ENCODE results near the gene FSIP1. TPM values are rescaled to one million over a fixed set of nuclear protein-coding genes. Genes with fewer than 3 reads are reported as not detected.

Gene FSIP1
- total and polyA plus RNA-seq, 5 donors: 0.16 to 0.53 (median 0.34) TPM

- H3K4me3 ChIP-seq (ENCODE audit: low read length): no peak overlapping the region
- 50% methylated on average over 10 of the region's 10 CpGs for WGBS
- DNase-seq: no peak
- no peaks in the 10 kb centered on the region for H3K9me3 ChIP-seq (ENCODE audit: control insufficient read depth, low read length)
- ATAC-seq: no peak
- H3K27me3 ChIP-seq (ENCODE audit: control insufficient read depth, insufficient read depth): no peaks in the 10 kb centered on the region
- H3K4me1 ChIP-seq (ENCODE audit: control insufficient read depth, insufficient read depth, low read length): no peaks in the 10 kb centered on the region
- no peak overlapping the region for H3K27ac ChIP-seq (ENCODE audit: low read length)
- intact Hi-C loops (cut with DNase I): loop anchor here in 2 of 4 donors (10.0 kb wide), 3 partner anchors 168 to 882 kb away; no protein-coding TSS in a partner anchor
Observed at GRCh38 chr15:39586387-39587095, 196.1 kb downstream of the FSIP1 start.

GRCh38 chr15:39585871-39586301, 196.8 kb downstream of the FSIP1 start:
- no peak overlapping the region for H3K27ac ChIP-seq (ENCODE audit: low read length)
- intact Hi-C loops (cut with DNase I): loop anchor here in 2 of 4 donors (10.0 kb wide), 3 partner anchors 169 to 881 kb away; no protein-coding TSS in a partner anchor
- no peaks in the 10 kb centered on the region for H3K9me3 ChIP-seq (ENCODE audit: control insufficient read depth, low read length)
- ATAC-seq (no peak), DNase-seq (no peak)
- H3K4me3 ChIP-seq (ENCODE audit: low read length): no peak overlapping the region
- H3K4me1 ChIP-seq (ENCODE audit: control insufficient read depth, insufficient read depth, low read length): no peaks in the 10 kb centered on the region
- WGBS: 74% methylated on average over 4 of the region's 4 CpGs
- H3K27me3 ChIP-seq (ENCODE audit: control insufficient read depth, insufficient read depth): no peaks in the 10 kb centered on the region

GRCh38 chr15:39585389-39585841, 197.2 kb downstream of the FSIP1 start:
- Histone ChIP-seq H3K27ac (ENCODE audit: low read length) (no peak overlapping the region), H3K9me3 (ENCODE audit: control insufficient read depth, low read length) (no peaks in the 10 kb centered on the region), H3K27me3 (ENCODE audit: control insufficient read depth, insufficient read depth) (no peaks in the 10 kb centered on the region), H3K4me1 (ENCODE audit: control insufficient read depth, insufficient read depth, low read length) (no peaks in the 10 kb centered on the region), H3K4me3 (ENCODE audit: low read length) (no peak overlapping the region)
- DNase-seq (no peak), ATAC-seq (no peak)
- intact Hi-C loops (cut with DNase I): loop anchor here in 2 of 4 donors (10.0 kb wide), 3 partner anchors 169 to 881 kb away; no protein-coding TSS in a partner anchor
- 85% methylated on average over 4 of the region's 4 CpGs for WGBS

- Histone ChIP-seq H3K9me3 (ENCODE audit: control insufficient read depth, low read length) (no peaks in the 10 kb centered on the region), H3K27me3 (ENCODE audit: control insufficient read depth, insufficient read depth) (no peaks in the 10 kb centered on the region), H3K4me1 (ENCODE audit: control insufficient read depth, insufficient read depth, low read length) (no peaks in the 10 kb centered on the region), H3K4me3 (ENCODE audit: low read length) (no peak overlapping the region), H3K27ac (ENCODE audit: low read length) (no peak overlapping the region)
- no peak for DNase-seq
- ATAC-seq: no peak
- WGBS: 75% methylated on average over 3 of the region's 3 CpGs
- intact Hi-C loops (cut with DNase I): loop anchor here (5.0 to 10.0 kb wide), 5 partner anchors 170 to 880 kb away; no protein-coding TSS in a partner anchor
Observed at GRCh38 chr15:39584662-39585388, 197.8 kb downstream of the FSIP1 start.

- no peak for ATAC-seq
- DNase-seq: no peak
- intact Hi-C loops (cut with DNase I): loop anchor here (5.0 to 10.0 kb wide), 5 partner anchors 171 to 879 kb away; no protein-coding TSS in a partner anchor
- WGBS: 84% methylated on average over 7 of the region's 7 CpGs
- Histone ChIP-seq H3K4me3 (ENCODE audit: low read length) (no peak overlapping the region), H3K9me3 (ENCODE audit: control insufficient read depth, low read length) (no peaks in the 10 kb centered on the region), H3K27me3 (ENCODE audit: control insufficient read depth, insufficient read depth) (no peaks in the 10 kb centered on the region), H3K27ac (ENCODE audit: low read length) (no peak overlapping the region), H3K4me1 (ENCODE audit: control insufficient read depth, insufficient read depth, low read length) (no peaks in the 10 kb centered on the region)
Observed at GRCh38 chr15:39584266-39584659, 198.4 kb downstream of the FSIP1 start.

- no peaks in the 10 kb centered on the region for H3K4me1 ChIP-seq (ENCODE audit: control insufficient read depth, insufficient read depth, low read length)
- DNase-seq: peak in 2 of 3 donors; percentile 42 to 47
- 82% methylated on average over 13 of the region's 13 CpGs for WGBS
- no peaks in the 10 kb centered on the region for H3K27me3 ChIP-seq (ENCODE audit: control insufficient read depth, insufficient read depth)
- H3K4me3 ChIP-seq (ENCODE audit: low read length): peak overlapping the region; percentile 36
- H3K27ac ChIP-seq (ENCODE audit: low read length): no peak overlapping the region
- no peak for ATAC-seq
- H3K9me3 ChIP-seq (ENCODE audit: control insufficient read depth, low read length): no peaks in the 10 kb centered on the region
- intact Hi-C loops (cut with DNase I): loop anchor here (5.0 to 10.0 kb wide), 5 partner anchors 171 to 879 kb away; no protein-coding TSS in a partner anchor
Observed at GRCh38 chr15:39583596-39584265, 198.9 kb downstream of the FSIP1 start.

- no peak for DNase-seq
- Histone ChIP-seq H3K27ac (ENCODE audit: low read length) (no peak overlapping the region), H3K4me1 (ENCODE audit: control insufficient read depth, insufficient read depth, low read length) (no peaks in the 10 kb centered on the region), H3K4me3 (ENCODE audit: low read length) (peak overlapping the region; percentile 36), H3K27me3 (ENCODE audit: control insufficient read depth, insufficient read depth) (no peaks in the 10 kb centered on the region), H3K9me3 (ENCODE audit: control insufficient read depth, low read length) (no peaks in the 10 kb centered on the region)
- ATAC-seq: no peak
- intact Hi-C loops (cut with DNase I): loop anchor here (5.0 to 10.0 kb wide), 5 partner anchors 172 to 878 kb away; no protein-coding TSS in a partner anchor
- 54% methylated on average over 4 of the region's 4 CpGs for WGBS
Observed at GRCh38 chr15:39582977-39583595, 199.6 kb downstream of the FSIP1 start.

GRCh38 chr15:39582286-39582976, 200.2 kb downstream of the FSIP1 start:
- Histone ChIP-seq H3K4me3 (ENCODE audit: low read length) (peak overlapping the region; percentile 38), H3K9me3 (ENCODE audit: control insufficient read depth, low read length) (no peaks in the 10 kb centered on the region), H3K27ac (ENCODE audit: low read length) (peak overlapping the region; percentile 15), H3K27me3 (ENCODE audit: control insufficient read depth, insufficient read depth) (no peaks in the 10 kb centered on the region), H3K4me1 (ENCODE audit: control insufficient read depth, insufficient read depth, low read length) (no peaks in the 10 kb centered on the region)
- intact Hi-C loops (cut with DNase I): loop anchor here (5.0 to 10.0 kb wide), 5 partner anchors 172 to 878 kb away; no protein-coding TSS in a partner anchor
- WGBS: 60% methylated on average over 20 of the region's 20 CpGs
- peak; percentile 60 to 72 (median 63) for DNase-seq
- no peak for ATAC-seq

GRCh38 chr15:39581793-39582285, 200.8 kb downstream of the FSIP1 start:
- H3K4me1 ChIP-seq (ENCODE audit: control insufficient read depth, insufficient read depth, low read length): no peaks in the 10 kb centered on the region
- no peaks in the 10 kb centered on the region for H3K9me3 ChIP-seq (ENCODE audit: control insufficient read depth, low read length)
- DNase-seq (peak; percentile 54 to 84 (median 82)), ATAC-seq (peak; percentile 25 to 59)
- H3K27ac ChIP-seq (ENCODE audit: low read length): no peak overlapping the region
- H3K4me3 ChIP-seq (ENCODE audit: low read length): peak overlapping the region; percentile 38
- no peaks in the 10 kb centered on the region for H3K27me3 ChIP-seq (ENCODE audit: control insufficient read depth, insufficient read depth)
- 70% methylated on average over 13 of the region's 13 CpGs for WGBS
- intact Hi-C loops (cut with DNase I): loop anchor here (5.0 to 10.0 kb wide), 5 partner anchors 173 to 877 kb away; no protein-coding TSS in a partner anchor

All from right cardiac atrium (tissue), 5 donors.